Suppressor macrophage (primary cell): ENCODE results near the gene STXBP1.

ENCODE experiments used
- DNase-seq, 4 experiments: peaks; one replicate each; pipeline ENCODE4 v3.0.0-alpha.2; 2020 to 2022

Gene STXBP1

DNA sequence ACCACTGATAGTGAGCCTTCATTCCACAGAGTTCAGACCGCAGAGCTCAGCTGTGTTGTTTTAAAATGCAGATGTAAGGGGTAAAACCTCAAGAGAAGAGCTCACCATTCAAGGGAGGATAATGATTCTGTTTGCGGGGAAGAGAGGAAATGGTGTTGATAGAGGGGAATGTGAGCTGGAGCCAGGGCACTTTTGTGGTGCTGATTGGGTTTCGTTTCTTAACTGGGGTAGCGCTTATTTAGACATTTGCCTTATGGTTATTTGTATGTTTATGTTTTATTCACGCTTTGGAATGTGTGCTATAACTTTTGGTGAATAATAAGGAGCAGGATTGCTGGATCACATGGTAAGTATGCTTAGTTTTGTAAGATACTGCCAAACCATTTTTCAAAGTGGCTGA is 42.5 kb downstream of the STXBP1 start:
- DNase-seq: no peak

DNA sequence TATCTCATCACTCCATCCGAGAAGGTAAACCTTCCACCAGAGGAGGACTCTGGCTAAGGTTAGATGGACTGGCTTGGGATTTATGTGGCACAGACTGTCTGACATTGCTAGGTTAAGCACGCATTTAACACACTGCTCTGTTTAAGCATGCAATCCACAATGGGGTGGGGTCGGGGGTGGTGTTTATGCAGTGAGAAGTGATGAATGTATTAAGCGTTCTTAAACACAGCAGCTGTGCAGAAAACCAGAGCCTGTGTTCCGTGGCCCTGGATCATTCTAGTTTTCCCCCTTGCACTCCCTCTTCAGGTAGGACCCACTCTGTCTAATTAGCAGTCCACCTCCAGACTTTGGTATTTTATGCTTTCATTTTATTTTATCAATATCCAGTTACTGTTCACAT is 46.4 kb downstream of the STXBP1 start:
- no peak for DNase-seq

DNA sequence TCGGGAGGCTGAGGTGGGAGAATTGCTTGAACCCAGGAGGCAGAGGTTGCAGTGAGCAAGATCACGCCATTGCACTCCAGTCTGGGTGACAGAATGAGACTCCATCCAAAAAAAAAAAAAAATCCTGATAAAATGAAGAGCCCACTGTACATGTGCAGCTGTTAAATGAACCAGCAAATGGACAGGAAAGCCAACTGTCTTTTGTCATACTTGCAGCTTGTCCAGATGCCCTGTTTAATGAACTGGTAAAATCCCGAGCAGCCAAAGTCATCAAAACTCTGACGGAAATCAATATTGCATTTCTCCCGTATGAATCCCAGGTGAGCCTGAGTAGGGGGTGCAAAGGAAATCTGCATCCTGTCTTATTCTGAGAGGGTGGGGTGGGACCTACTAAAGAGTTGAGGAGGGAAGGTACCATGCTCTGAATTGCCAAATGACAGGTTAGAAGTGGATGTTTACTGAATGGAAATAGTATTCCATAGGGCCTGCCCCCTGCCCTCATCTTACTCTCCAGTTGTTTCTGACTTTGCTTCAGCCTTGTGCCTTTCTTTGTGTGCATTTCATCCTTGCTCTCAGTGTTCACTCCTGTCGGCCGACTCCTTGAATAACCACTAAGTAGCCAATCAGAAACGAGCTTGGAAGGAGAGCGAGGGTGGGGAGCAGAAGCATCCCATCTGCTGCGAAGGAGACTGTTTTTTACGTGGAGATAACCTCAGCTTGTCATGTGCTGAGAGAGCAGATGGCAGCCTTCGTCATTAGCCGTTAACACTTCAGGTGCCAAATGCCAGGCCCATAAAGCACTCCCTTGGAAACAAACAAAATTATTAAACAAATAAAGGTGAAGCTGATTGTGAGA is 49.0 kb downstream of the STXBP1 start:
- DNase-seq: no peak

DNA sequence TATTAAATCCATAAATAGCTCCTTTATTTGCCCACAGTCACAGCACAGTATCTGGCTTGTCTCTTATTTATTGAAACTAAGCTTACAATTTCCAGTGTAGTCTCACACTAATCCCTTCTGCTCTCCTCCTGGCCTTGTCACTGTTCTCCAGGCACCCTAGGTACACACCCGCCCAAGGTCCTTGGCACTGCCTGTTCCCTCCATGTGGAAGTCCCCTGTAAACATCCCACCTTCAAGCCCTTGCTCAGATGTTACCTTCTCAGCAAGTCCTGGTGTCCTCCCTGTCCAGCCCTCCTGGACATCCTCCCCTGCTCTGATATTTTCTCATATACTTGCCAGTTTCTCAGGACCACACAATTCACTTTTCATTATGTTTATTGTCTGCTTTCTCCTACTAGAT is 50.5 kb downstream of the STXBP1 start:
- DNase-seq: no peak

DNA sequence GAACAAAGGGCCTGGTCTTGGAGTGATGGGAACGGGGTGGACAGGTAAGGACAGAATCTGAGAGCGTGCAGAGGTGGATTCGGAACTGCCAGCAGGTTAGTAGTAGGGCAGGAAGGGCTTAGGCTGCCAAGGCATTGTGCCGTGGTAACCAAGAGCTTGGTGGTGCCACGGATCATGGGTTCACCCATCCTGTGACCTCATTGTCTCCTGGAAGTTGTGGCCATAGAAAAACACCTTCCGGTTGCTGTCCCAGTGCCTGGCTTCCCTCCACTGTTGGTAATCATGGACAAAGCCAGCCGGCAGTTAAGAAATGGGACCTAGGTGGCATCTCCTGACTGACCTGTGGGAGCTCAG is 52.2 kb downstream of the STXBP1 start:
- no peak for DNase-seq

DNA sequence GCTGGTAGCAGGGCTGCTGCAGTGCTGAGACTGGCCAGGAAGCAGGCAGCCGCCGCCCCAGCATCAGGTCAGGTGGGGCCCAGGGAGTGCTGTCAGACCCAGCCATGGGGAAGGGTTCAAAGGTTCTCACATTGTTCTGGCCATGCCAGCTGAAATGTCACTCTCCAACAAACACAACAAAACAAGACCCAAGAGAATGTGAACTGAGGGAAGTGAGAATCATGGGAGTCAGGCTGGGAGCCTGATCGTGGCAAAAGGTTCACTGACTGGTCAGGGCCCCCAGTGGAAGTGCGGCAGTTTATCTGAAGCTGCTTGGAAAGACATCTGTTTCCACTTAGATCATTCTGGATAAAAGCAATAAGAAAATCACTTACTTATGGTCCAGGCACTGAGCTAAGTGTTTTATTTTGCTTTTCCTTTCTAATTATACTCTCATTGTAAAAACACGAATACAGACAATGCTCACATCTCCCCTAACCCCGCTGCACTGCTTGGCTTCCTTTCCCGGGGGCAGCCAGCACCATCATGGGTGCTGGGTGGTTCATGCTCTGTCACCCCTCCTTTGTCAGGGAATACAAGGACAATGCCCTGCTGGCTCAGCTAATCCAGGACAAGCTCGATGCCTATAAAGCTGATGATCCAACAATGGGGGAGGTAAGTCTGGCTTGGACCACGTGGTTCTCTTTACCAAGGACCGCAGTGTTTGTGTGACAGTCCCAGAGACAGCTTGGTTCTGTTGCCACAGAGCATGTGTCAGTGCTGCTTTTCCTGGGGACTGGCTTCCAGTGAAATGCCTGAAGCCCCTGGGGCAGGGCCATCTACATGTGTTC is 52.8 kb downstream of the STXBP1 start:
- no peak for DNase-seq

DNA sequence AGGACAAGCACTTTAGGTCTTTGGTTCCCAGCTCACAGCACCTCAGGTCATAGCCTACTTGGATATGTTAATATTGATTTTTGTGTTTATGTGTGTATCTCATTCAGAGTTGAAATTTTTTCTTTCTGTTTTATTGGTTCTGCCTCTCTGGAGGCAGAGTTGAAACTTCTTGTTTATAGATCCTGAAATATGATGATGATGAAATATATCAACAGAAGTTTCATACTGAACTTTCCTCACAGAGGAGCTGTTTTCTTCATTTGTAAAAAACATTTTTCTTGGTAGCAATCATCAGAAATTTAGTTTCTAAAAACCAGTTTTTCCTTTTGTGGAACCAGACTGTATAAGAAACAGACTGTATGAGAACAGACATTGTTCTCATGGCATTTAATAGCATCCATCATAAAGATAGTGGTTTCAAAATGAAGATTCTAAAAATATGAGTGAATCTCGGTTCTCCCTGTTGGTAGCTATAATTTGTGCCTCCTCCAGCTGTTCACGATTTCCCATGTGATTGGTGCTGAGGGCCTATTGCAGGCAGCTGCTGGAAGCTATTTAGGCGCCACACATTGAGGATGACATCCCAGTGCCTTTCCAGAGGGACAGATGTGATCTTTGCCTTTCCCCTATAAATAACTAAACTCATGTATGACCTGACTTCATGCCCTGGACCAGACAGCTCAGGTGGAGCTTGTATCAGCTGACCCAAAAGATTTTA is 55.2 kb downstream of the STXBP1 start:
- peak in 1 of 4 experiments; percentile 16 for DNase-seq

DNA sequence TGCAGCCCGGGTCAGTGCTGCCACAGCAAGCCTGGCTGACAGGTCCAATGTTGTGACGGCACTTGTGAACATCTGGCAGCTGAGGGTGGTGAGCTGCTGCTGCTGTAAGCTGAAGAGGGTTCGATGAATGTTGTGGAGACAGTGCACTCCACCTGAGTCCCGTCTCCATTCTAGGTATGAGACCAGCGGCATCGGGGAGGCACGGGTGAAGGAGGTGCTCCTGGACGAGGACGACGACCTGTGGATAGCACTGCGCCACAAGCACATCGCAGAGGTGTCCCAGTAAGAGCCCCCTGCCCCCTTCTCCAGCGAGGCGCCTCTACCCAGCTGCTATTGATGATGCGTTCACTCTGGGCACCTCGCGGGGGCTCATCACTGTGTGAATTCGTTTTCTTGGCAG is 55.8 kb downstream of the STXBP1 start:
- DNase-seq: no peak

DNA sequence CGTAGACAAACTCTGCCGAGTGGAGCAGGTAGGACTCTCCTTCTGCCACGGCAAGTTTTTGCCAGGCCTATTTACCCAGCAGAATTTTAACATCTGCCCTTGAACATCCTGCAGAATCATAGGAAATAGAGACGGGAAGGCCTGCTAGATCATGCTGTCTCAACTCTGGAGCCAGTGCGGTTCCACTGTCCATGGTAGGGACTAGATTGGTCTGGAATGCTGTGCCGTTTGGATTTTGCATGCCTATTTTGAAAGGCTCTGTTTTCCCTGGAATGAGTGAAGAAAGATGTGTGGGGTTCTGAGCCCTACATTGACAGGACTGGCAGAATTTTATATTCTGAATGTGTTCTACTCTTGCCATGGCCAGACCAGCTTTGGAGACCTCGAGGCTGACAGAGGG is 61.2 kb downstream of the STXBP1 start:
- DNase-seq: no peak

DNA sequence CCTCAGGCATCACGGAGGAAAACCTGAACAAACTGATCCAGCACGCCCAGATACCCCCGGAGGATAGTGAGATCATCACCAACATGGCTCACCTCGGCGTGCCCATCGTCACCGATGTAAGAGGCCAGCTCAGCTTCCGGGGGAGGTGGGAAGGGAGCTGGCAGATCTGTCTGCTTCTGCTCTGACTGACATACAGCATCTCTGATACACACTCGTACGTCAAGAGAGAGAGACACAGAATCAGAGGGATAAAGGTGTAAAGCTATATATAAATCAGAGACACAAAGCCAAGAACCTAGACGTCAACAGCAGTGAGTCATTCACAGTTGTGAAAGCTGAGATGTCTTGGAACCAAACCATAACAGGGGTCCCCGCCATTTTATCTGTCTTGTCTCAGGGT is 64.6 kb downstream of the STXBP1 start:
- DNase-seq: no peak

DNA sequence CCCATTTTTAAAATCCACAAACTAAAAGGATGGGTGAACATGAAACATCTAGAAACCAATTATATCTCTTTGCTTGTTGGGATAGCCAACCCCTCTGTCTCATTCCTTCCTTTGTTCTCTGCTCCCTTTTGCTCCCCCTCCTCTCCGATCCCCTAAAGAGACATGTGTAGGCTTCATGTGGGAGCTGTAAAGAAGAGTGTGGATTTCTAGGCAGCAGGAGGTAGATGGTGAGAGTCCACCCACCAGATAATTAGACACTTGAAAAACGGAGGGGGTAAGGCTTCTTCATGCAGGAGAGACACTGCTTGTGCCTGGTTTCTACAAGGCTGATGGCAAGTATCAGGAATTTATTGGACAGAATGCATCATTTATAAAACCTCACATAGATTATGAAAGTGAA is 67.4 kb downstream of the STXBP1 start:
- DNase-seq: no peak

DNA sequence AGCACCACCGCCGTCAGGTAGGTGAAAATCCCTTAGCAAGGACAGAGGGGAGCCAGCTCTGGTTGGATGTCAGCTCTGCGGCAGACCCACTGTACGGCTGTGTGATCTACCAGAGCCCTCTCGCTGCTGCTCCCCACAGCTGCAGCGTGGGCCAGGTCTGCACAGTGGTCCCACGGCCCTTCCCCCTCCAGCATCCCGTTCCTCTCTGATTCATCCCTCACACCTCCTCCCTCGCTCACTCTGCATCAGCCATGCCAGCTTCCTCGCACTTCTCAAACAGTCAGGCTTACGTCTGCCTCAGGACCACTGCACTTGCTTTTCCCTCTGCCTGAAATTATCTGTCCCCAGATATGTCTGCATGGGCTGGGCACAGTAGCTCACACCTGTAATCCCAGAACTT is 68.1 kb downstream of the STXBP1 start:
- DNase-seq: no peak

DNA sequence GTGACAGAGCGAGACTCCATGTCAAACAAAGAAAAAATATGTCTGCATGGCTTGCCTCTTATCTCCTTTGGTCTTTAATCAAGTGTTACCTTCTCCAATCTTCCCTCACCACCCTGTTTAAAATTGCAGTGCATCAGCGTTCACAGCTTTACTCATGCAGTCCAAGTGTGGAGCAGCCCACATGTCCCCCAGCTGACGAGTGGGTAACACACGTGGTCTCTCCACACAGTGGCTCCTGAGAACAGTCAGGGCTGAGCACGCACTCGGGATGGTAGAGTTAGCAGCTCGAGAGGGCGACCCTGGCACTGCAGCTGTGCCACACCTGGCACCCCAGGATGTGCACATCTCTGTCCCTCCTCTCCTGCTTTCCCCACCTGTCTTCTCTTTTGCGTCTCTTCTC is 68.8 kb downstream of the STXBP1 start:
- DNase-seq: no peak

DNA sequence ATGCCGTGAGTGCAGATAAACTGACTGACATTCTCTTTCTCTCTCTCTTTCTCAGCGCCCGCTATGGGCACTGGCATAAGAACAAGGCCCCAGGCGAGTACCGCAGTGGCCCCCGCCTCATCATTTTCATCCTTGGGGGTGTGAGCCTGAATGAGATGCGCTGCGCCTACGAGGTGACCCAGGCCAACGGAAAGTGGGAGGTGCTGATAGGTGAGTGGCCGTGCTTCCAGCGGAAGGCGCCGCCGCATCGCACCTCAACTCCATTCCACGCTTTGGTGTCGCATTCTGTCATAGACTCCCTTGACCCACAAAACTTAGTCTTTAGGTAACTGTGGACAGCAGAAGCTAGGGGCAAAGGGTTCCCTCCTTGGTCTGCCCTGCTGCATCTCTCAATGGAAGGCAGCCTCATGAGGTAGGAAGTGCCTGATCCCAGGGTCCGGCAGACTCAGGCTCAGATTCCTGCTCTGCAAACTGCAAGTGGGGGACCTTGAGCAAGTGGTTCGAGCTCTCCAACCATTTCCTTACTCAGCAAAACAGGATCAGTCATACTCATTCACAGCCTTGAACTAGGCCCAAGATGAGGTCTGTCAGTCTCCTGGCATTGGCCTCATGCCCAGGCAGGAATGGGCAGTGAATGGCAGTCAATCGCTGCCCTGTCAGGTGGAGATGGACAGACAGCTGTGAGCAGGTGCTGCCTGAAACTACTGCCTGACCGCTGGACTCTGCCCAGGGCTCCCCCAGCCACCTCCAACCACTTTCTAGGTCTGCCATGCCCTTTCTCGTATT is 70.5 kb downstream of the STXBP1 start:
- no peak for DNase-seq

DNA sequence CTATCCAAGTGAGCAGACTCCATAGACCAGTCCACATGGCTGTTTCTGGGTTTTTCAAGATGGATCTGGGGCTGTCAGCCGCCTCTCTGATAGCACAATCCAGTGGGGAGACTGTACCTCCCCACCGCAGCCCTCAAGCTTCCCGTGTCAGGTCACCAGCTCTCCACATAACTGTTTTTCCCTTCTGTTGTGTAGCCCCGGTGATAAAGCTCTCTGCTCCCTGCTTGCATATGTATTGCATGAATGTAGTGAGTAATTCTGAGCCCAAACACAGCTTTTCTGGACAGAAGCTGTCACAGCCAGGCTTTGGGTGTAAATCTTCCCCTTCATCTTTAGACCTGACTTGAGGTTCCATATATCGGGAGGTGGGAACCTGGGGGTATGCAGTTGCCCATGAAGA is 71.6 kb downstream of the STXBP1 start:
- DNase-seq: no peak

DNA sequence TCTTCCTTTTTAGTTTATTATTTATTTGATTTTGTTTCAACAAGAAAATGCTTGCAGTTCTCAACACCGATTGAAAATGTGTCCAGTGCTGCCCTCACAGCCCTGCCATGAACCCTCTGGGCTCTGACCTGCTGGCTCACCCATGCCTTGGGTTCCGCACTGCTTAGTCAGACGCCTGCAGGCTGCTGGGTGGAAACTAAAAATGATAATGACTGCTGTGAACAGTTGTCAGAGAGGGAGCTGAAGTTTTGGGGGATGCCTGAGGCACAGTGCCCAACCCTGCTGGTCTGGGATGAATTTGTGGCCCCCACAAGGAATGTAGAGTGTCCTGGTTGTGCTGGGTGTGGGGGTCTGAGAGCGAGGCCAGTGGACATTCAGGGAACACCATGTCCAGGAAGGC is 72.5 kb downstream of the STXBP1 start:
- DNase-seq: no peak

DNA sequence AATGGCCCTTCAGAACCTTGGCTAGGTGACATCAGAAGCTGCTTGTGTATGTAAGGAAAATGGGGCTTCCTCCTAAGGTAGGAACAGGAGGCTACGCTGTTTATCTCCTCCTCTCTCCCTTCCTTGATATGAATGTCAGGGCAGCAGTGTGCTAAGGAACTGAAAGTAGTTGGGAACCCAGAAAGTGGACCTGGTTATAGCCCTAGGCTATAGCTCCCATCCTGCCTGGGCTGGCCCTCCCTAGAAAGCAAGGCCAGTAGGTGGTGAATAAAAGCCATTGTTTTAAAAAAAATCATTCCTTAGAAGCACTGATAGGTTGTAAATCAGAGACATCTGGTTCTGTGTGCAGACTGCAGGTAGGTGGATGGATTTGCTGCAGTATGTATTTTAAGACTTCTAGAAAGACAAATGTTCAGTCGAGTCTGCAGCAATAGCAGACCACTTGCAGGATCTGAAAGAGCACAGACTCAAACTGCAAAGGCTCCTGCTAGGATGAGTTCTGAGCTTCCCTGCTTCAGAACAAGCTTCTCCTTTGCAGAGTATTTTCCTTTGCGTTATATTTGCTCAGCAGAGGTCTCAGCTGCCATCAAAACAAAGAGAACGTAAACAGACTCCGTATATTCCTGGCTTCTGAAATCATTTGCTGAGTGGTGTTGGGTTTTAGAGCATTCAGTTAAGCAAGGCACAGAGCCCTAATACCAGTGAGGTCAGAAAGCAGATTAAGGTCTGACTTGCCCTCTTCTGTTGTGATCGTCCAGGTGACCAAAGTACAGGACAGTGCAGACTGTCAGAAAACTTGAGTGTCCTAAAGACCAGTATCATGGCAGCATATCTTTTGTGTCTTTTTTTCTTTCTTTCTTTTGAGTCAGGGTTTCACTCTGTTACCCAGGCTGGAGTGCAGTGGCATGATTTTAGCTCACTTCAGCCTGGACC is 74.7 kb downstream of the STXBP1 start:
- DNase-seq: no peak

DNA sequence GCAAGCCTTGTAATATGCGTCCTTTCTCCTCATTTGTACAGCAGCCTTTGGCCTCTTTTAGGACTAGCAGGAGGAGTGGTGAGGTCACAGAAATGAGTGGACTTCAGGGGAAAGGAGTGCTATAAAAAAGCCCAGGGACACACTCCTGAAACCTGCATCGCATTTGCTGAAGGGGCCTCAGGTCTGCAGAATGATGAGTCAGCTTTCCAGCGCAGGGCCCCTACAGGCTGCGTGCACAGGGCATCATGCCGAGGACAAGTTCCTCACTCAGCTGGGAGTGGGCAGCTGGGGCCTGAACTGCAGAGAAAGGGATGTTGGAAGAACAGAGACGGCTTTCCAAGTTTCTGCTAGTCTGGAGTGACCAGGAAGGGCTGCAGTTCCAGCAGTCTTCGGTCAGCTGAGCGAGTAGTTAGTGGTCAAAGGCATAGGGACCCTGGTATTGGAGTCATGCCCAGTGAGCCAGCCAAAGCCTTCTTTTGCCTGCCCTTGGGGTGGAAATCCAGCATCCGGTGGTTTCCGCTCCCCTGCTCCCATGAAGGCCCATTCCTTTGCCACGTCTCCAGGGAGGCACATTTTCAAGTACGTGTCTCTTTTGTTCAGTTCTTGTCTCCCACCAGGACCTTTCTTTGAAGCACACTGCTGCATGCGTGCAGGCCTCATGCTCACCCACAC is 77.4 kb downstream of the STXBP1 start:
- no peak for DNase-seq

DNA sequence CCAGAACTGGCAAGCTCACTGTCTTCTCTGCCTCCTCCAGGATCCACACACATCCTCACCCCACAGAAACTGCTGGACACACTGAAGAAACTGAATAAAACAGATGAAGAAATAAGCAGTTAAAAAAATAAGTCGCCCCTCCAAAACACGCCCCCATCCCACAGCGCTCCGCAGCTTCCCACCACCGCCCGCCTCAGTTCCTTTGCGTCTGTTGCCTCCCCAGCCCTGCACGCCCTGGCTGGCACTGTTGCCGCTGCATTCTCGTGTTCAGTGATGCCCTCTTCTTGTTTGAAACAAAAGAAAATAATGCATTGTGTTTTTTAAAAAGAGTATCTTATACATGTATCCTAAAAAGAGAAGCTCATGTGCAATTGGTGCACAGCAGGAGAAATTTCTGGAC is 78.7 kb downstream of the STXBP1 start:
- no peak for DNase-seq

DNA sequence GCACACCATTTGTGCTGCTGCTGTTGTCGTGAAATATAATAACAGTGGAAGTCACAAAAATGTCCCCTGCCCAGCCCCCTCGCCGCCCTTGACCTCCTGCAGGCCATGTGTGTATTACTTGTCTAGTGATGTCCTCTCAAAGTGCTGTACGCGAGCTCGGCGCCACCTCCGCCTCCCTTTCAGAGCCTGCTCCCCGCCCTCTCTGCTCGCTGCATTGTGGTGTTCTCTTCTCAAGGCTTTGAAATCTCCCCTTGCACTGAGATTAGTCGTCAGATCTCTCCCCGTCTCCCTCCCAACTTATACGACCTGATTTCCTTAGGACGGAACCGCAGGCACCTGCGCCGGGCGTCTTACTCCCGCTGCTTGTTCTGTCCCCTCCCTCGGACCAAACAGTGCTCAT is 80.0 kb downstream of the STXBP1 start:
- DNase-seq: no peak

DNA sequence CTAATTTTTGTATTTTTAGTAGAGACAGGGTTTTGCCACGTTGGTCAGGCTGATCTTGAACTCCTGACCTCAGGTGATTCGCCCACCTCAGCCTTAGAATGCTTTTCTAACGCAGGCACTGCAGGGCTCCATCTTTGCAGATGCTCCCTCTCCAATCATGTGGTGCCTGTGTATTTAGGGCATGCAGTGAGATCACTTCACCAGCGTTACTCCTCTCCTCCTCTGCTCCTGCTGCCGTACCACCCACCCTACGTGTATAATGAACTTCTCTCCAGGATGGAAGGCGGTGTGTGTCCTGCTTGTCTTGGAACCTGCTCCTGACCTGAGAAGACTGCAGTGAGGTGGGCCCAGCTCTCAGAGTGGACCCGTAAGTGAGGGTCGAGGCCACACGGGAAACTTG is 81.1 kb downstream of the STXBP1 start:
- DNase-seq: no peak
